ENCODE data around the gene DHX57. TPM values are rescaled to one million over a fixed set of nuclear protein-coding genes. Genes with fewer than 3 reads are reported as not detected.

Gene DHX57
- total and polyA plus RNA-seq, 2 experiments from 2014 or later: 13.3 to 32.9 TPM

GRCh38 chr2:38856165-38856564 lies 19.6 kb downstream of the DHX57 start (continued):
- TF ChIP-seq STAT1 (IDR thresholded peaks at IDR 0.05; ENCODE audit: unreplicated experiment): no peak
- TF ChIP-seq EZH2 (IDR thresholded peaks at IDR 0.05; ENCODE audit: low read depth, unreplicated experiment): no peak
- TF ChIP-seq ETS1 (IDR thresholded peaks at IDR 0.05): no peak
- TF ChIP-seq EZH2phosphoT487 (IDR thresholded peaks at IDR 0.05; ENCODE audit: unreplicated experiment): no peak
- no peak for TF ChIP-seq CTCF (conservative IDR thresholded peaks at IDR 0.05; ENCODE audit: low read depth in 2 of 2)
- no peak for TF ChIP-seq ZNF331 (CRISPR knock-in tag; IDR thresholded peaks at IDR 0.05; ENCODE audit: low read depth)
- TF ChIP-seq JUNB (IDR thresholded peaks at IDR 0.05; ENCODE audit: unreplicated experiment): no peak
- TF ChIP-seq CREB1 (CRISPR knock-in tag; IDR thresholded peaks at IDR 0.05; ENCODE audit: low read depth): no peak
- no peak for TF ChIP-seq POLR2AphosphoS5 (IDR thresholded peaks at IDR 0.05; ENCODE audit: low read depth)
- no peak for TF ChIP-seq ZNF114 (CRISPR knock-in tag; IDR thresholded peaks at IDR 0.05)

GRCh38 chr2:38850045-38850444 lies 25.7 kb downstream of the DHX57 start:
- Mint-ChIP-seq H3K4me1 (no peaks in the 10 kb centered on the region), H3K9me3 (no peaks in the 10 kb centered on the region; the same call in 2 of the 3 replicates), H3K27me3 (ENCODE audit: insufficient read depth, low read depth, poor library complexity) (peaks cover 1% of the 10 kb centered on the region), H3K4me3 (no peak overlapping the region), H3K27ac (no peak overlapping the region), H3K36me3 (ENCODE audit: low read depth) (peaks cover 42% of the 10 kb centered on the region)
- Histone ChIP-seq H3K79me2 (replicated peaks; ENCODE audit: insufficient read depth) (no peaks in the 10 kb centered on the region), H3K36me3 (ENCODE audit: insufficient read depth) (peaks cover 11% of the 10 kb centered on the region), H2AFZ (no peak overlapping the region), H3K9me2 (ENCODE audit: insufficient read depth) (no peaks in the 10 kb centered on the region), H3K4me3 (no peak overlapping the region), H3K27ac (ENCODE audit: low read depth) (no peak overlapping the region), H3K27me3 (ENCODE audit: insufficient read depth) (no peaks in the 10 kb centered on the region), H3K4me1 (ENCODE audit: insufficient read depth) (no peaks in the 10 kb centered on the region), H4K20me1 (replicated peaks; ENCODE audit: insufficient read depth) (no peaks in the 10 kb centered on the region; the same call in 1 of the 2 replicates), H3K4me2 (no peak overlapping the region), H3F3A (replicated peaks; ENCODE audit: low read depth) (no peaks in the 10 kb centered on the region)
- ATAC-seq: no peak
- DNase-seq (ENCODE audit: low spot score): no peak
- no peak for TF ChIP-seq REST (IDR thresholded peaks at IDR 0.05; ENCODE audit: unreplicated experiment)
- no peak for TF ChIP-seq ZNF462 (CRISPR knock-in tag; IDR thresholded peaks at IDR 0.05)
- TF ChIP-seq STAT1 (IDR thresholded peaks at IDR 0.05; ENCODE audit: unreplicated experiment): no peak
- no peak for TF ChIP-seq NANOG (IDR thresholded peaks at IDR 0.05; ENCODE audit: borderline replicate concordance)
- TF ChIP-seq CREB1 (CRISPR knock-in tag; IDR thresholded peaks at IDR 0.05; ENCODE audit: low read depth): no peak
- no peak for TF ChIP-seq ZNF114 (CRISPR knock-in tag; IDR thresholded peaks at IDR 0.05)

Measured in GM23338 (cell line).